GM21529 (cell line): ENCODE data around the gene CDHR2.

Experiments
- ATAC-seq: cut with Tn5 transposase; IDR thresholded peaks from one replicate; pipeline ENCODE4 v1.9.1; 2021; ENCODE audit not compliant: unreplicated experiment

The CDHR2 gene

GRCh38 chr5:176548967-176549444 lies at the start of gene CDHR2:
Gene CDHR2 (plus strand): TSS chr5:176549342. CDS start chr5:176565353, 16,011 bp downstream.
- no peak for ATAC-seq

GRCh38 chr5:176500511-176500910 lies 48.6 kb upstream of the CDHR2 start:
- ATAC-seq = no peak

- ATAC-seq = no peak
Observed at GRCh38 chr5:176501333-176501732, 47.8 kb upstream of the CDHR2 start.

- no peak for ATAC-seq
Observed at GRCh38 chr5:176503496-176503895, 45.6 kb upstream of the CDHR2 start.

GRCh38 chr5:176507911-176508310 lies 41.2 kb upstream of the CDHR2 start:
- ATAC-seq = no peak

GRCh38 chr5:176508603-176509002 lies 40.5 kb upstream of the CDHR2 start:
- ATAC-seq = no peak

GRCh38 chr5:176513788-176514187 lies 35.4 kb upstream of the CDHR2 start:
- ATAC-seq = no peak

GRCh38 chr5:176514244-176514950 lies 34.7 kb upstream of the CDHR2 start:
- ATAC-seq = no peak

- no peak for ATAC-seq
Observed at GRCh38 chr5:176515396-176515795, 33.7 kb upstream of the CDHR2 start.

- no peak for ATAC-seq
Observed at GRCh38 chr5:176517053-176517661, 32.0 kb upstream of the CDHR2 start.

GRCh38 chr5:176519810-176520720 lies 29.1 kb upstream of the CDHR2 start:
- no peak for ATAC-seq

- no peak for ATAC-seq
Observed at GRCh38 chr5:176521286-176521685, 27.9 kb upstream of the CDHR2 start.

- ATAC-seq = no peak
Observed at GRCh38 chr5:176521699-176522263, 27.4 kb upstream of the CDHR2 start.

GRCh38 chr5:176524138-176524537 lies 25.0 kb upstream of the CDHR2 start:
- ATAC-seq = no peak

- no peak for ATAC-seq
Observed at GRCh38 chr5:176524987-176525386, 24.2 kb upstream of the CDHR2 start.

- no peak for ATAC-seq
Observed at GRCh38 chr5:176525677-176526076, 23.5 kb upstream of the CDHR2 start.

GRCh38 chr5:176526462-176526861 lies 22.7 kb upstream of the CDHR2 start:
- ATAC-seq = no peak

- no peak for ATAC-seq
Observed at GRCh38 chr5:176527246-176528222, 21.6 kb upstream of the CDHR2 start.

GRCh38 chr5:176528301-176528700 lies 20.8 kb upstream of the CDHR2 start:
- no peak for ATAC-seq

- ATAC-seq = no peak
Observed at GRCh38 chr5:176528761-176529115, 20.4 kb upstream of the CDHR2 start.
